Activated naive CD8-positive, alpha-beta T cell treated with anti-CD3 and anti-CD28 coated beads, Interleukin-2, amount 10 ng/mL, durations not matched to agents 7 days and 5 days (primary cell): ENCODE measurements around the gene GJA8. TPM values are rescaled to one million over a fixed set of nuclear protein-coding genes. Genes with fewer than 3 reads are reported as not detected.
"Not testable (repeated sequence)": the region's sequence is repeated elsewhere in the genome, so short reads cannot be mapped to it uniquely, and the experiment has no call there.

ENCODE experiments used
- ATAC-seq: fragments of 150-1000 bp; cut with Tn5 transposase; one replicate; pipeline ENCODE4 v1.10.0; 2021; ENCODE audit warnings: low read depth, moderate library complexity
- POLR2A ChIA-PET: fragments of 350-600 bp; sonication (Branson Sonifier 250); formaldehyde crosslinking; loops from one replicate; lab custom pipeline; 2021; ENCODE audit warnings: antibody characterized with exemption; lab: Charles Lee
- DNase-seq: peaks from one replicate; pipeline ENCODE4 v3.0.0; 2021
- H3K27ac Mint-ChIP-seq: one replicate; pipeline ENCODE4 v1.8.0; 2022; ENCODE audit warnings: mild to moderate bottlenecking, mixed read lengths
- H3K27me3 Mint-ChIP-seq: one replicate; pipeline ENCODE4 v1.8.0; 2022; ENCODE audit warnings: mild to moderate bottlenecking, moderate library complexity, mixed read lengths
- H3K36me3 Mint-ChIP-seq: one replicate; pipeline ENCODE4 v1.8.0; 2021; ENCODE audit warnings: mild to moderate bottlenecking, mixed read lengths
- H3K4me1 Mint-ChIP-seq: one replicate; pipeline ENCODE4 v1.8.0; 2021; ENCODE audit warnings: mixed read lengths
- H3K4me3 Mint-ChIP-seq: one replicate; pipeline ENCODE4 v1.8.0; 2022; ENCODE audit warnings: mild to moderate bottlenecking, moderate library complexity, mixed read lengths
- H3K9me3 Mint-ChIP-seq: one replicate; pipeline ENCODE4 v1.8.0; 2021; ENCODE audit warnings: mixed read lengths
- total RNA-seq, 2 experiments: library from RNA; stranded (reverse); gene quantifications; one replicate each; pipeline ENCODE4 v1.2.3, GENCODE V29; 2021

Gene GJA8
- total RNA-seq, 2 experiments from 2014 or later: not detected

GRCh38 chr1:147897029-147897752 lies 5.4 kb upstream of the GJA8 start:
- Mint-ChIP-seq H3K4me1 (no peaks in the 10 kb centered on the region), H3K4me3 (no peak overlapping the region), H3K36me3 (no peaks in the 10 kb centered on the region), H3K27me3 (peaks cover 7% of the 10 kb centered on the region), H3K9me3 (no peaks in the 10 kb centered on the region), H3K27ac (no peak overlapping the region)
- DNase-seq: no peak
- no peak for ATAC-seq
- POLR2A ChIA-PET: no interaction called here

- no peak overlapping the region for H3K27ac Mint-ChIP-seq
- DNase-seq (no peak), ATAC-seq (no peak)
- H3K4me3 Mint-ChIP-seq: no peak overlapping the region
- H3K9me3 Mint-ChIP-seq: no peaks in the 10 kb centered on the region
- no peaks in the 10 kb centered on the region for H3K4me1 Mint-ChIP-seq
- peaks cover 7% of the 10 kb centered on the region for H3K27me3 Mint-ChIP-seq
- no peaks in the 10 kb centered on the region for H3K36me3 Mint-ChIP-seq
- POLR2A ChIA-PET: no interaction called here
Measured at GRCh38 chr1:147897789-147898188, 4.8 kb upstream of the GJA8 start.

GRCh38 chr1:147904726-147905125 lies 2.1 kb downstream of the GJA8 start:
- H3K27ac Mint-ChIP-seq: no peak overlapping the region
- H3K4me1 Mint-ChIP-seq: peaks cover 13% of the 10 kb centered on the region
- H3K36me3 Mint-ChIP-seq: peaks cover 1% of the 10 kb centered on the region
- ATAC-seq (no peak), DNase-seq (no peak)
- H3K9me3 Mint-ChIP-seq: no peaks in the 10 kb centered on the region
- peaks cover 12% of the 10 kb centered on the region for H3K27me3 Mint-ChIP-seq
- POLR2A ChIA-PET: no interaction called here
- H3K4me3 Mint-ChIP-seq: no peak overlapping the region

- POLR2A ChIA-PET: no interaction called here
- ATAC-seq: no peak
Measured at GRCh38 chr1:147907786-147908509, 5.4 kb downstream of the GJA8 start.

GRCh38 chr1:147912553-147912952 lies 10.0 kb downstream of the GJA8 start:
- Mint-ChIP-seq H3K27me3 (peaks cover 28% of the 10 kb centered on the region), H3K4me1 (peaks cover 5% of the 10 kb centered on the region), H3K36me3 (no peaks in the 10 kb centered on the region), H3K4me3 (no peak overlapping the region), H3K27ac (no peak overlapping the region), H3K9me3 (no peaks in the 10 kb centered on the region)
- DNase-seq (no peak), ATAC-seq (no peak)
- POLR2A ChIA-PET: no interaction called here

More at GRCh38 chr1:147907786-147908509, 5.4 kb downstream of the GJA8 start:
- peaks cover 1% of the 10 kb centered on the region for H3K36me3 Mint-ChIP-seq
- no peak for DNase-seq
- H3K4me1 Mint-ChIP-seq: peaks cover 13% of the 10 kb centered on the region
- H3K9me3 Mint-ChIP-seq: no peaks in the 10 kb centered on the region
- no peak overlapping the region for H3K4me3 Mint-ChIP-seq
- peaks cover 11% of the 10 kb centered on the region for H3K27me3 Mint-ChIP-seq
- H3K27ac Mint-ChIP-seq: no peak overlapping the region

GRCh38 chr1:147913362-147913942 lies 10.9 kb downstream of the GJA8 start:
- no peak overlapping the region for H3K27ac Mint-ChIP-seq
- POLR2A ChIA-PET: no interaction called here
- no peaks in the 10 kb centered on the region for H3K36me3 Mint-ChIP-seq
- H3K27me3 Mint-ChIP-seq: peaks cover 28% of the 10 kb centered on the region
- DNase-seq (no peak), ATAC-seq (no peak)
- H3K4me1 Mint-ChIP-seq: peaks cover 3% of the 10 kb centered on the region
- H3K9me3 Mint-ChIP-seq: no peaks in the 10 kb centered on the region
- no peak overlapping the region for H3K4me3 Mint-ChIP-seq

- Mint-ChIP-seq H3K4me3 (no peak overlapping the region), H3K9me3 (no peaks in the 10 kb centered on the region), H3K27me3 (peaks cover 30% of the 10 kb centered on the region), H3K4me1 (no peaks in the 10 kb centered on the region), H3K36me3 (no peaks in the 10 kb centered on the region), H3K27ac (no peak overlapping the region)
- ATAC-seq (no peak), DNase-seq (no peak)
- POLR2A ChIA-PET: no interaction called here
Measured at GRCh38 chr1:147919896-147920295, 17.3 kb downstream of the GJA8 start.

GRCh38 chr1:147924813-147925212 lies 22.2 kb downstream of the GJA8 start:
- Mint-ChIP-seq H3K27me3 (peaks cover 7% of the 10 kb centered on the region), H3K4me1 (peaks cover 3% of the 10 kb centered on the region), H3K9me3 (no peaks in the 10 kb centered on the region), H3K27ac (no peak overlapping the region), H3K36me3 (no peaks in the 10 kb centered on the region), H3K4me3 (no peak overlapping the region)
- POLR2A ChIA-PET: no interaction called here
- ATAC-seq (no peak), DNase-seq (no peak)

- DNase-seq, H3K36me3 Mint-ChIP-seq, H3K27me3 Mint-ChIP-seq, ATAC-seq, H3K9me3 Mint-ChIP-seq, POLR2A ChIA-PET, H3K4me3 Mint-ChIP-seq, H3K27ac Mint-ChIP-seq: not testable (repeated sequence)
- H3K4me1 Mint-ChIP-seq: peaks cover 18% of the 10 kb centered on the region
Measured at GRCh38 chr1:147927215-147927614, 24.6 kb downstream of the GJA8 start.

- DNase-seq, H3K4me3 Mint-ChIP-seq, ATAC-seq, H3K9me3 Mint-ChIP-seq, POLR2A ChIA-PET, H3K27me3 Mint-ChIP-seq, H3K27ac Mint-ChIP-seq: not testable (repeated sequence)
- H3K4me1 Mint-ChIP-seq: peaks cover 22% of the 10 kb centered on the region
- peaks cover 11% of the 10 kb centered on the region for H3K36me3 Mint-ChIP-seq
Measured at GRCh38 chr1:147927689-147928088, 25.1 kb downstream of the GJA8 start.

- POLR2A ChIA-PET, H3K9me3 Mint-ChIP-seq, H3K27me3 Mint-ChIP-seq: not testable (repeated sequence)
- Mint-ChIP-seq H3K4me3 (peak within 1 kb of the TSS; percentile 83), H3K27ac (peak within 1 kb of the TSS; percentile 82), H3K4me1 (peaks cover 22% of the 10 kb centered on the region), H3K36me3 (peaks cover 11% of the 10 kb centered on the region)
- ATAC-seq: peak; percentile 98
- DNase-seq: peak; percentile 91
Measured at GRCh38 chr1:147928236-147929132, 25.9 kb downstream of the GJA8 start, which contains the start of gene GPR89B. Gene GPR89B, plus strand, starts transcription at chr1:147928420. Its CDS starts 117 bp downstream, at chr1:147928537.

- DNase-seq, H3K27ac Mint-ChIP-seq, H3K27me3 Mint-ChIP-seq, H3K9me3 Mint-ChIP-seq, H3K4me3 Mint-ChIP-seq, ATAC-seq: not testable (repeated sequence)
- Mint-ChIP-seq H3K4me1 (peaks cover 24% of the 10 kb centered on the region), H3K36me3 (peaks cover 11% of the 10 kb centered on the region)
- POLR2A ChIA-PET: interaction anchor here (0.6 to 0.7 kb wide), 2 partner anchors 10 to 251 kb away, joined by 4 to 5 read pairs; no protein-coding TSS in a partner anchor
Measured at GRCh38 chr1:147931137-147931536, 28.5 kb downstream of the GJA8 start.

- Mint-ChIP-seq H3K4me1 (peaks cover 18% of the 10 kb centered on the region), H3K36me3 (peaks cover 10% of the 10 kb centered on the region)
- H3K4me3 Mint-ChIP-seq, H3K27ac Mint-ChIP-seq, H3K27me3 Mint-ChIP-seq, DNase-seq, ATAC-seq, H3K9me3 Mint-ChIP-seq, POLR2A ChIA-PET: not testable (repeated sequence)
Measured at GRCh38 chr1:147935296-147935695, 32.7 kb downstream of the GJA8 start.
